RWPE2 (cell line): ENCODE measurements around the gene HSPA9.
"Not testable (repeated sequence)": the region's sequence is repeated elsewhere in the genome, so short reads cannot be mapped to it uniquely, and the experiment has no call there.

Experiments
- ATAC-seq: fragments of 200-7000 bp; cut with Tn5 transposase; 3 replicates; pipeline ENCODE4 v1.9.1; 2021; ENCODE audit warnings: low read depth
- DNase-seq: peaks from one replicate; pipeline ENCODE4 v3.0.0-alpha.2; 2020; ENCODE audit warnings: low spot score
- H3K27ac ChIP-seq: fragments of 450-650 bp; 2 replicates; pipeline ENCODE4 v1.5.1; 2017; ENCODE audit warnings: mild to moderate bottlenecking; ENCODE audit not compliant: poor library complexity, severe bottlenecking
- H3K27me3 ChIP-seq: fragments of 250-450 bp; sonication (Bioruptor Pico); 2 replicates; pipeline ENCODE4 v1.5.1; 2021; ENCODE audit warnings: mild to moderate bottlenecking, moderate library complexity; ENCODE audit not compliant: insufficient read depth, poor library complexity, severe bottlenecking
- H3K36me3 ChIP-seq: fragments of 250-450 bp; sonication (Bioruptor Pico); 2 replicates; pipeline ENCODE4 v1.5.1; 2020; ENCODE audit warnings: low read depth, mild to moderate bottlenecking, moderate library complexity
- H3K4me1 ChIP-seq: fragments of 250-450 bp; sonication (Bioruptor Pico); 2 replicates; pipeline ENCODE4 v1.5.1; 2021; ENCODE audit warnings: mild to moderate bottlenecking, moderate library complexity; ENCODE audit not compliant: insufficient read depth, poor library complexity, severe bottlenecking
- H3K4me3 ChIP-seq: fragments of 250-450 bp; sonication (Bioruptor Pico); 2 replicates; pipeline ENCODE4 v1.5.1; 2021; ENCODE audit warnings: mild to moderate bottlenecking, moderate library complexity; ENCODE audit not compliant: severe bottlenecking
- H3K9me3 ChIP-seq: fragments of 250-450 bp; sonication (Bioruptor Pico); 2 replicates; pipeline ENCODE4 v1.5.1; 2021; ENCODE audit warnings: mild to moderate bottlenecking, moderate library complexity; ENCODE audit not compliant: severe bottlenecking
- TF ChIP-seq, protein P1 (sequence below): fragments of 450-650 bp; IDR thresholded peaks from one replicate; pipeline ENCODE4 v1.5.1; 2017; ENCODE audit warnings: mild to moderate bottlenecking, moderate library complexity; ENCODE audit not compliant: poor library complexity, severe bottlenecking

The HSPA9 gene

GRCh38 chr5:138520971-138521370 is 54.2 kb downstream of the HSPA9 start:
- DNase-seq: no peak
- H3K36me3 ChIP-seq: peaks cover 84% of the 10 kb centered on the region

GRCh38 chr5:138517437-138517836 is 57.8 kb downstream of the HSPA9 start:
- TF ChIP-seq, protein P1, sequence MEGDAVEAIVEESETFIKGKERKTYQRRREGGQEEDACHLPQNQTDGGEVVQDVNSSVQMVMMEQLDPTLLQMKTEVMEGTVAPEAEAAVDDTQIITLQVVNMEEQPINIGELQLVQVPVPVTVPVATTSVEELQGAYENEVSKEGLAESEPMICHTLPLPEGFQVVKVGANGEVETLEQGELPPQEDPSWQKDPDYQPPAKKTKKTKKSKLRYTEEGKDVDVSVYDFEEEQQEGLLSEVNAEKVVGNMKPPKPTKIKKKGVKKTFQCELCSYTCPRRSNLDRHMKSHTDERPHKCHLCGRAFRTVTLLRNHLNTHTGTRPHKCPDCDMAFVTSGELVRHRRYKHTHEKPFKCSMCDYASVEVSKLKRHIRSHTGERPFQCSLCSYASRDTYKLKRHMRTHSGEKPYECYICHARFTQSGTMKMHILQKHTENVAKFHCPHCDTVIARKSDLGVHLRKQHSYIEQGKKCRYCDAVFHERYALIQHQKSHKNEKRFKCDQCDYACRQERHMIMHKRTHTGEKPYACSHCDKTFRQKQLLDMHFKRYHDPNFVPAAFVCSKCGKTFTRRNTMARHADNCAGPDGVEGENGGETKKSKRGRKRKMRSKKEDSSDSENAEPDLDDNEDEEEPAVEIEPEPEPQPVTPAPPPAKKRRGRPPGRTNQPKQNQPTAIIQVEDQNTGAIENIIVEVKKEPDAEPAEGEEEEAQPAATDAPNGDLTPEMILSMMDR: no peak
- no peak overlapping the region for H3K27ac ChIP-seq
- no peak overlapping the region for H3K4me3 ChIP-seq
- DNase-seq (no peak), ATAC-seq (no peak)
- H3K36me3 ChIP-seq: peaks cover 90% of the 10 kb centered on the region
- no peaks in the 10 kb centered on the region for H3K9me3 ChIP-seq
- H3K4me1 ChIP-seq: peaks cover 2% of the 10 kb centered on the region
- H3K27me3 ChIP-seq: no peaks in the 10 kb centered on the region

More at GRCh38 chr5:138520971-138521370, 54.2 kb downstream of the HSPA9 start:
- H3K4me1 ChIP-seq: peaks cover 2% of the 10 kb centered on the region
- H3K4me3 ChIP-seq: no peak overlapping the region
- no peaks in the 10 kb centered on the region for H3K9me3 ChIP-seq
- TF ChIP-seq, protein P1: no peak
- H3K27me3 ChIP-seq: no peaks in the 10 kb centered on the region
- ATAC-seq: no peak
- H3K27ac ChIP-seq: no peak overlapping the region

DNA sequence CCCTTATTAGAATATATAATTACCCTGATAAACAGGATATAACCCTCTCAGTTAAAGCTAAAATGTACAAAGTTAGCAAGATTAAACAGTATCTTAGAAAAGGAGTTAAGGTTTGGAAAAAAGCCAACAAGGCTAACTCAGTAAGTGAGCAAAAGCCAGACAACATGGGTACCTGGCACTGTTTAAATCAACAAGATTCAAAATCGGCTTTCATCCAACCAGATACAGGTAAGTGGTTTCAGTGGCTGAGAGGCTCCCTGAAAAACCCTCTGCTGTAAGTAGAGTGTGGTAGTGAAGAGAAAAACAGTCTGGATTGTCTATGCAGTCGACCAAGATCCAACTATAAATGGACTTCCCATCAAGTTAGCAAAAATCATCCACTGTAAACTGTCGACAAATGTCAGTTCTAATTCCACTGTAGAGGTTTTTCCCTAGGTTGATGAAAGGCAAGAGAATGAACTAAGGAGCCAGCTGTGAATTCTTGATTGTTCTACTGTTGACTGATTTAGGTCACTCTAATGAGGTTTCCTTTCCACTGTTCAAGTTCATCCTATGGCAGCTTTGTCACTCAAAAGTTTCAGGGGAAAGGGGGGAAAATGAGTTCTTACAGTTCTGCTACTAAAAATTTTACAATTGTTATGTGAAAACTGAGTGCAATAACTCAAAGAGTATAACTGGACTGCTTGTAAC is 59.5 kb downstream of the HSPA9 start:
- no peaks in the 10 kb centered on the region for H3K4me1 ChIP-seq
- H3K9me3 ChIP-seq: no peaks in the 10 kb centered on the region
- H3K27ac ChIP-seq: no peak overlapping the region
- TF ChIP-seq, protein P1: no peak
- peaks cover 87% of the 10 kb centered on the region for H3K36me3 ChIP-seq
- H3K4me3 ChIP-seq: no peak overlapping the region
- ATAC-seq (no peak), DNase-seq (no peak)
- no peaks in the 10 kb centered on the region for H3K27me3 ChIP-seq

DNA sequence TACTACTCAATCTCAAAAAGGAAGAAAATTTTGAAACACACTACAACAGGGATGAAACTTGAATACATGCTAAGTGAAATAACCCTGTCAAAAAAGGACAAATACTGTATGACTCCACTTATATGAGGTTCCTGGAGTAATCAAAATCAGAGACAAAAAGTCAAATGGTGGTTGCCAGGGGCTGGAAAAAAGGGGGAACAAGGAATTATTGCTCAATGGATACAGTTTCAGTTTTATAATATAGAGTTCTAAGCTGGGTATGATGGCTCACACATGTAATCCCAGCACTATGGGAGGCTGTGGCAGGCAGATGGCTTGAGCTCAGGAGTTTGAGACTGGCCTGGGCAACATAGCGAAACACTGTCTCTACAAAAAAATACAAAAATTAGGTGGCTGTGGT is 61.2 kb downstream of the HSPA9 start:
- H3K36me3 ChIP-seq: peaks cover 91% of the 10 kb centered on the region
- H3K9me3 ChIP-seq: no peaks in the 10 kb centered on the region
- TF ChIP-seq, protein P1: no peak
- H3K4me3 ChIP-seq: no peak overlapping the region
- no peaks in the 10 kb centered on the region for H3K27me3 ChIP-seq
- DNase-seq (no peak), ATAC-seq (no peak)
- H3K27ac ChIP-seq: no peak overlapping the region
- H3K4me1 ChIP-seq: no peaks in the 10 kb centered on the region

DNA sequence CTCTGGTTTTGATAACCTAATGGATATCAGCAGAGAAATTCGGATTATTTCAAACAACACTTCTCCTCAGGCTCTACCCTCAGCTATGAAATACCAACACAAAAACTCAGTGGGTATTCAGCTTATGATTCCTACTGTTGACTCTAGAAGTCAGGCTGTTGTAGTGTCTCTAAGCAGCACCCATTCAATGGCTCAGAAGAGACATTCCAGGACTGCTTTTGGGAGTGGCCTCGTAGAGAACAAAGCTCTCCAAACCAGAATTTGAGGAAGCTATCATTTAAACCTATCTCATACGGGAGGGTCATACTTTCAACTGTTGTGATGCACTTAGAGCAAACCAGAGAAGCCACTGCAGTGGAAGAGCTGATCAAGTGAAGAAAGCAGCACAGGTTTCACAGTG is 66.2 kb downstream of the HSPA9 start:
- no peaks in the 10 kb centered on the region for H3K9me3 ChIP-seq
- H3K27ac ChIP-seq: no peak overlapping the region
- H3K36me3 ChIP-seq: peaks cover 65% of the 10 kb centered on the region
- no peak for ATAC-seq
- no peak overlapping the region for H3K4me3 ChIP-seq
- no peak for DNase-seq
- peaks cover 29% of the 10 kb centered on the region for H3K4me1 ChIP-seq
- no peaks in the 10 kb centered on the region for H3K27me3 ChIP-seq
- TF ChIP-seq, protein P1: no peak

DNA sequence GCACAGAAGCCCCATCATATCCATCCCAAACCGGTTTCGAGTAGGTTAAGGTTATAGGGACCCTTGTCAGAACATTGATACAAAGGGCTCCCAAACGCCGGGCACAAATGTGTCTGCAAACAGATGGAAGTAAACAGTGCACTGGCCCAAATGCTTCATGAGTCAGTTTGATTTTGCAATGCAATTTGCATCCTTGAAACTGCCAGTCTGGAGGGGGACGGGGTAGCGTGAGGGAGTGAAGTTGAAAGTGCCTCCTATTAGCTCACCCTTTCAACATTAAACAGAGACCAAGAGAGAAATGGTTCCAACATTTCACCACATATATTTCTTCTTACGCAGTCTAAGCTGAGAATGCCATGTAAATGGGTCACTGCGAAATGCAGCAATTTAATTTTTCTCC is 67.7 kb downstream of the HSPA9 start:
- ATAC-seq: peak; percentile 31
- H3K27ac ChIP-seq: peak overlapping the region; percentile 95

More for the DNA sequence above, 67.7 kb downstream of the HSPA9 start:
- H3K27me3 ChIP-seq, H3K4me3 ChIP-seq, DNase-seq, H3K9me3 ChIP-seq: not testable (repeated sequence)
- Histone ChIP-seq H3K36me3 (peaks cover 52% of the 10 kb centered on the region), H3K4me1 (peaks cover 34% of the 10 kb centered on the region)
